Bronchial epithelial cell (primary cell): Measurements from ENCODE around the gene MIOX. TPM values are rescaled to one million over a fixed set of nuclear protein-coding genes. Genes with fewer than 3 reads are reported as not detected.
"Not testable (repeated sequence)": the region's sequence is repeated elsewhere in the genome, so short reads cannot be mapped to it uniquely, and the experiment has no call there.

Experiments used
- DNase-seq: peaks from one replicate; pipeline ENCODE4 v3.0.0-alpha.2; 2010; ENCODE audit warnings: low read depth
- FAIRE-seq: peaks from 2 replicates; lab custom pipeline; 2011; peaks lifted over from hg19 to GRCh38; lab: Jason Lieb, UNC
- H3K27me3 ChIP-seq: 2 replicates; pipeline ENCODE4 v1.5.1; 2011; ENCODE audit warnings: low read length; ENCODE audit not compliant: control insufficient read depth, insufficient read depth
- H3K36me3 ChIP-seq: 2 replicates; pipeline ENCODE4 v1.5.1; 2011; ENCODE audit warnings: low read length; ENCODE audit not compliant: control insufficient read depth, insufficient read depth
- H3K4me3 ChIP-seq: 2 replicates; pipeline ENCODE4 v1.5.1; 2011; ENCODE audit warnings: mild to moderate bottlenecking, low read depth, low read length, control low read depth
- total RNA-seq: library from RNA; depleted of rRNA; stranded (reverse); fragments of >200 nt; gene quantifications from 2 replicates; pipeline ENCODE4 v1.2.1, GENCODE V29; 2014
- TF ChIP-seq, protein P1 (sequence below): IDR thresholded peaks from 2 replicates; pipeline ENCODE4 v1.5.1; 2011; ENCODE audit warnings: mild to moderate bottlenecking, moderate library complexity, low read length, control low read depth, inconsistent platforms; ENCODE audit not compliant: insufficient read depth, severe bottlenecking

Gene MIOX
- total RNA-seq, 1 donor from 2014 or later = not detected

- FAIRE-seq (no peak), DNase-seq (no peak)
- Histone ChIP-seq H3K27me3 (no peaks in the 10 kb centered on the region), H3K4me3 (no peak overlapping the region), H3K36me3 (peaks cover 6% of the 10 kb centered on the region)
- TF ChIP-seq, protein P1, sequence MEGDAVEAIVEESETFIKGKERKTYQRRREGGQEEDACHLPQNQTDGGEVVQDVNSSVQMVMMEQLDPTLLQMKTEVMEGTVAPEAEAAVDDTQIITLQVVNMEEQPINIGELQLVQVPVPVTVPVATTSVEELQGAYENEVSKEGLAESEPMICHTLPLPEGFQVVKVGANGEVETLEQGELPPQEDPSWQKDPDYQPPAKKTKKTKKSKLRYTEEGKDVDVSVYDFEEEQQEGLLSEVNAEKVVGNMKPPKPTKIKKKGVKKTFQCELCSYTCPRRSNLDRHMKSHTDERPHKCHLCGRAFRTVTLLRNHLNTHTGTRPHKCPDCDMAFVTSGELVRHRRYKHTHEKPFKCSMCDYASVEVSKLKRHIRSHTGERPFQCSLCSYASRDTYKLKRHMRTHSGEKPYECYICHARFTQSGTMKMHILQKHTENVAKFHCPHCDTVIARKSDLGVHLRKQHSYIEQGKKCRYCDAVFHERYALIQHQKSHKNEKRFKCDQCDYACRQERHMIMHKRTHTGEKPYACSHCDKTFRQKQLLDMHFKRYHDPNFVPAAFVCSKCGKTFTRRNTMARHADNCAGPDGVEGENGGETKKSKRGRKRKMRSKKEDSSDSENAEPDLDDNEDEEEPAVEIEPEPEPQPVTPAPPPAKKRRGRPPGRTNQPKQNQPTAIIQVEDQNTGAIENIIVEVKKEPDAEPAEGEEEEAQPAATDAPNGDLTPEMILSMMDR = no peak
Measured at GRCh38 chr22:50532824-50533796, 46.5 kb downstream of the MIOX start.

- H3K36me3 ChIP-seq, FAIRE-seq, H3K4me3 ChIP-seq, H3K27me3 ChIP-seq, DNase-seq: not testable (repeated sequence)
Measured at GRCh38 chr22:50533856-50534711, 47.4 kb downstream of the MIOX start.

- DNase-seq (no peak), FAIRE-seq (no peak)
- no peaks in the 10 kb centered on the region for H3K36me3 ChIP-seq
- no peaks in the 10 kb centered on the region for H3K27me3 ChIP-seq
- TF ChIP-seq, protein P1 = no peak
- no peak overlapping the region for H3K4me3 ChIP-seq
Measured at GRCh38 chr22:50535113-50535512, 48.5 kb downstream of the MIOX start.

- Histone ChIP-seq H3K4me3 (no peak overlapping the region), H3K36me3 (no peaks in the 10 kb centered on the region), H3K27me3 (no peaks in the 10 kb centered on the region)
- FAIRE-seq (no peak), DNase-seq (no peak)
- TF ChIP-seq, protein P1 = no peak
Measured at GRCh38 chr22:50536226-50536625, 49.6 kb downstream of the MIOX start.

DNA sequence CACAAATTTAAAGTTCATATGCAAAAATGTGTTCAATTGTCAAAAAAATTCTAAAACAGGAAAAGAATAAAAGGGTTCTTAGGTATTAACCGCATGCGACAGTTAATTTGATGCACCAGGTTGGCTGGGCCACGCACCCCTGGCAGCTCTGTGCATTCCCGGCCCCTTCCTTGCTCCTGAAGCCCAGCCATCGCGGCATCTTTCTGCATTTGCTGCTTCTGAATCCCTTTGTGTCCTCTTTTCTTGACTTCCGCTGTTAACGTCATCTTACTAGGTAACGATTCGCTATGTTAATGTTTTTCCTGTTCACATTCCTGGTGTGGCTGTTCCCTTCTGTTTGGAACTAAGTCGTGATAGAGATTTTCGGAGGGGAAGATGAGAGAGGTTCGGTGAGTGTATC, 51.1 kb downstream of the MIOX start:
- no peak for FAIRE-seq
- H3K27me3 ChIP-seq = no peaks in the 10 kb centered on the region
- no peaks in the 10 kb centered on the region for H3K36me3 ChIP-seq
- H3K4me3 ChIP-seq = no peak overlapping the region
- DNase-seq = no peak
- TF ChIP-seq, protein P1 = no peak

Other genes with a start within 250 kb of the MIOX start
- gene TUBGCP6, start 241.8 kb upstream of the MIOX start, total RNA-seq = 18.2 TPM in 2 replicates
- 9.7 and 13.8 TPM in 2 replicates for gene HDAC10, start 235.6 kb upstream of the MIOX start, total RNA-seq
- gene MAPK12, start 225.2 kb upstream of the MIOX start, total RNA-seq = 12.4 and 14.1 TPM in 2 replicates
- 3.4 and 9.0 TPM in 2 replicates for gene MAPK11, start 216.5 kb upstream of the MIOX start, total RNA-seq
- 138 and 176 TPM in 2 replicates for gene PLXNB2, start 179.2 kb upstream of the MIOX start, total RNA-seq
- gene DENND6B, start 159.8 kb upstream of the MIOX start, total RNA-seq = 1.1 and 1.8 TPM in 2 replicates
- gene PPP6R2, start 143.5 kb upstream of the MIOX start, total RNA-seq = 50.5 and 57.5 TPM in 2 replicates
- 123 and 129 TPM in 2 replicates for gene SBF1, start 11.8 kb upstream of the MIOX start, total RNA-seq
- gene ADM2, start 5.3 kb upstream of the MIOX start, total RNA-seq = 3.7 and 5.4 TPM in 2 replicates
- gene LMF2, start 20.8 kb downstream of the MIOX start, total RNA-seq = 10.3 and 12.7 TPM in 2 replicates
- gene NCAPH2, start 21.4 kb downstream of the MIOX start, total RNA-seq = 28.3 and 44.2 TPM in 2 replicates
- gene SCO2, start 38.7 kb downstream of the MIOX start, total RNA-seq = 2.0 and 2.1 TPM in 2 replicates
- gene TYMP, start 43.2 kb downstream of the MIOX start, total RNA-seq = 56.6 and 126 TPM in 2 replicates
- 0.26 TPM in 2 replicates for gene KLHDC7B, start 59.0 kb downstream of the MIOX start, total RNA-seq
- gene SYCE3, start 76.1 kb downstream of the MIOX start, total RNA-seq = 0.51 and 0.79 TPM in 2 replicates
- gene CPT1B, start 91.6 kb downstream of the MIOX start, total RNA-seq = 3.4 and 8.2 TPM in 2 replicates
- 27.6 and 34.3 TPM in 2 replicates for gene CHKB, start 96.0 kb downstream of the MIOX start, total RNA-seq
- gene MAPK8IP2, start 113.9 kb downstream of the MIOX start, total RNA-seq = 0.53 and 0.77 TPM in 2 replicates
- gene ARSA, start 141.3 kb downstream of the MIOX start, total RNA-seq = 12.1 and 13.6 TPM in 2 replicates
- gene SHANK3, start 186.0 kb downstream of the MIOX start, total RNA-seq = 0.79 and 0.90 TPM in 2 replicates